ENCODE measurements around the gene KIF3C.

DNA sequence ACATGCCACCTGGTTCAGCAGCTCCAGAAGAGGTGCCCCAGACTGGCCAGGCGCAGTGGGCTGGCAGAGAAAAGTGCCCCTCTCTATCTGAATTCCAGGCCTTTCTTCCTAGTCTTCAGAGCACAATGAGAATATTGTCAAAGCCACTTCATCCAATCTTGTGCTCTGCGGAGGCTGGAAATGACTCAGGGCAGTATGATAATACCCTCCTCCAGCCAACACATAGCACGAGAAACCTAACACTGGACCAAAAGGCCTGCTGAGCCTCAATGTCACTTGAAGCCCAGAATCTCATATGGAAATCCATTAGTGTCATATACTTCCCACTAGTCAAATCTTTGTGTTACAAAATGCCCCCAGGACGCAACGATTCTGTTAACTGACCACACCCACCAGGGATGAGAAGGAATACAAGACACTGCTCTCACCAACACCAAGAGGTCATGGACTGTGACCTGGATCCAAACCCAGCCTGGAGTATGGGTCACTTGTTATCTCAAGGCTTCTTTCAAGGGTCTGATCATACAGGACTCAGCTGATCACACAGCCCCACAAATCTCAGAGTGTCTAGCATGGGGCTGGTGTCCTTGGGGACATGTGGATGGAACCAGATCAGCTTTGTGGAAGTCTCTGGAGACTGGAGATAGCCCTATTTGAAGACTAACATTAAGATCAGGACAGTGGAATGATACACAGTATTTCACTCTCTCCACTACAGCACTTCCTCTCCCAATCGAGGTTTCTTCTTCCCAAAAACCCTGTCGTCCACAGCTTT, 10.1 kb downstream of the KIF3C start:
- TF ChIP-seq ZNF121 (tag by site-specific recombination; IDR thresholded peaks at IDR 0.05), result no peak
- TF ChIP-seq ZNF366 (tag by site-specific recombination; conservative IDR thresholded peaks at IDR 0.05), result no peak
- TF ChIP-seq YY1 (tag by site-specific recombination; IDR thresholded peaks at IDR 0.05), result no peak
- TF ChIP-seq, protein P1, sequence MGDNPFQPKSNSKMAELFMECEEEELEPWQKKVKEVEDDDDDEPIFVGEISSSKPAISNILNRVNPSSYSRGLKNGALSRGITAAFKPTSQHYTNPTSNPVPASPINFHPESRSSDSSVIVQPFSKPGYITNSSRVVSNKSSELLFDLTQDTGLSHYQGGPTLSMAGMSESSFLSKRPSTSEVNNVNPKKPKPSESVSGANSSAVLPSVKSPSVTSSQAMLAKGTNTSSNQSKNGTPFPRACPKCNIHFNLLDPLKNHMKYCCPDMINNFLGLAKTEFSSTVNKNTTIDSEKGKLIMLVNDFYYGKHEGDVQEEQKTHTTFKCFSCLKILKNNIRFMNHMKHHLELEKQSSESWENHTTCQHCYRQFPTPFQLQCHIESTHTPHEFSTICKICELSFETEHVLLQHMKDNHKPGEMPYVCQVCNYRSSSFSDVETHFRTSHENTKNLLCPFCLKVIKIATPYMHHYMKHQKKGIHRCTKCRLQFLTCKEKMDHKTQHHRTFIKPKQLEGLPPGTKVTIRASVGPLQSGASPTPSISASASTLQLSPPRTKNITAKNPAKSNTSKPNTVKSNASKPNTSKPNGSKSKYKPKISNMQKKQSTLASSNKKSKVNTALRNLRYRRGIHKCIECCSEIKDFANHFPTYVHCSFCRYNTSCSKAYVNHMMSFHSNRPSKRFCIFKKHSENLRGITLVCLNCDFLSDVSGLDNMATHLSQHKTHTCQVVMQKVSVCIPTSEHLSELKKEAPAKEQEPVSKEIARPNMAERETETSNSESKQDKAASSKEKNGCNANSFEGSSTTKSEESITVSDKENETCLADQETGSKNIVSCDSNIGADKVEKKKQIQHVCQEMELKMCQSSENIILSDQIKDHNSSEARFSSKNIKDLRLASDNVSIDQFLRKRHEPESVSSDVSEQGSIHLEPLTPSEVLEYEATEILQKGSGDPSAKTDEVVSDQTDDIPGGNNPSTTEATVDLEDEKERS (tag by site-specific recombination; IDR thresholded peaks at IDR 0.05), result no peak
- TF ChIP-seq, protein P2, sequence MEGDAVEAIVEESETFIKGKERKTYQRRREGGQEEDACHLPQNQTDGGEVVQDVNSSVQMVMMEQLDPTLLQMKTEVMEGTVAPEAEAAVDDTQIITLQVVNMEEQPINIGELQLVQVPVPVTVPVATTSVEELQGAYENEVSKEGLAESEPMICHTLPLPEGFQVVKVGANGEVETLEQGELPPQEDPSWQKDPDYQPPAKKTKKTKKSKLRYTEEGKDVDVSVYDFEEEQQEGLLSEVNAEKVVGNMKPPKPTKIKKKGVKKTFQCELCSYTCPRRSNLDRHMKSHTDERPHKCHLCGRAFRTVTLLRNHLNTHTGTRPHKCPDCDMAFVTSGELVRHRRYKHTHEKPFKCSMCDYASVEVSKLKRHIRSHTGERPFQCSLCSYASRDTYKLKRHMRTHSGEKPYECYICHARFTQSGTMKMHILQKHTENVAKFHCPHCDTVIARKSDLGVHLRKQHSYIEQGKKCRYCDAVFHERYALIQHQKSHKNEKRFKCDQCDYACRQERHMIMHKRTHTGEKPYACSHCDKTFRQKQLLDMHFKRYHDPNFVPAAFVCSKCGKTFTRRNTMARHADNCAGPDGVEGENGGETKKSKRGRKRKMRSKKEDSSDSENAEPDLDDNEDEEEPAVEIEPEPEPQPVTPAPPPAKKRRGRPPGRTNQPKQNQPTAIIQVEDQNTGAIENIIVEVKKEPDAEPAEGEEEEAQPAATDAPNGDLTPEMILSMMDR (tag by site-specific recombination; IDR thresholded peaks at IDR 0.05), result no peak
- TF ChIP-seq, protein P3, sequence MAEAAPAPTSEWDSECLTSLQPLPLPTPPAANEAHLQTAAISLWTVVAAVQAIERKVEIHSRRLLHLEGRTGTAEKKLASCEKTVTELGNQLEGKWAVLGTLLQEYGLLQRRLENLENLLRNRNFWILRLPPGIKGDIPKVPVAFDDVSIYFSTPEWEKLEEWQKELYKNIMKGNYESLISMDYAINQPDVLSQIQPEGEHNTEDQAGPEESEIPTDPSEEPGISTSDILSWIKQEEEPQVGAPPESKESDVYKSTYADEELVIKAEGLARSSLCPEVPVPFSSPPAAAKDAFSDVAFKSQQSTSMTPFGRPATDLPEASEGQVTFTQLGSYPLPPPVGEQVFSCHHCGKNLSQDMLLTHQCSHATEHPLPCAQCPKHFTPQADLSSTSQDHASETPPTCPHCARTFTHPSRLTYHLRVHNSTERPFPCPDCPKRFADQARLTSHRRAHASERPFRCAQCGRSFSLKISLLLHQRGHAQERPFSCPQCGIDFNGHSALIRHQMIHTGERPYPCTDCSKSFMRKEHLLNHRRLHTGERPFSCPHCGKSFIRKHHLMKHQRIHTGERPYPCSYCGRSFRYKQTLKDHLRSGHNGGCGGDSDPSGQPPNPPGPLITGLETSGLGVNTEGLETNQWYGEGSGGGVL (tag by site-specific recombination; IDR thresholded peaks at IDR 0.05), result no peak
- TF ChIP-seq, protein P4, sequence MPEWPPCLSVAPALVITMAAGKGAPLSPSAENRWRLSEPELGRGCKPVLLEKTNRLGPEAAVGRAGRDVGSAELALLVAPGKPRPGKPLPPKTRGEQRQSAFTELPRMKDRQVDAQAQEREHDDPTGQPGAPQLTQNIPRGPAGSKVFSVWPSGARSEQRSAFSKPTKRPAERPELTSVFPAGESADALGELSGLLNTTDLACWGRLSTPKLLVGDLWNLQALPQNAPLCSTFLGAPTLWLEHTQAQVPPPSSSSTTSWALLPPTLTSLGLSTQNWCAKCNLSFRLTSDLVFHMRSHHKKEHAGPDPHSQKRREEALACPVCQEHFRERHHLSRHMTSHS (tag by site-specific recombination; IDR thresholded peaks at IDR 0.05), result no peak
- TF ChIP-seq ZNF155 (tag by site-specific recombination; IDR thresholded peaks at IDR 0.05), result no peak
- TF ChIP-seq, protein P5, sequence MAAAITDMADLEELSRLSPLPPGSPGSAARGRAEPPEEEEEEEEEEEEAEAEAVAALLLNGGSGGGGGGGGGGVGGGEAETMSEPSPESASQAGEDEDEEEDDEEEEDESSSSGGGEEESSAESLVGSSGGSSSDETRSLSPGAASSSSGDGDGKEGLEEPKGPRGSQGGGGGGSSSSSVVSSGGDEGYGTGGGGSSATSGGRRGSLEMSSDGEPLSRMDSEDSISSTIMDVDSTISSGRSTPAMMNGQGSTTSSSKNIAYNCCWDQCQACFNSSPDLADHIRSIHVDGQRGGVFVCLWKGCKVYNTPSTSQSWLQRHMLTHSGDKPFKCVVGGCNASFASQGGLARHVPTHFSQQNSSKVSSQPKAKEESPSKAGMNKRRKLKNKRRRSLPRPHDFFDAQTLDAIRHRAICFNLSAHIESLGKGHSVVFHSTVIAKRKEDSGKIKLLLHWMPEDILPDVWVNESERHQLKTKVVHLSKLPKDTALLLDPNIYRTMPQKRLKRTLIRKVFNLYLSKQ (tag by site-specific recombination; IDR thresholded peaks at IDR 0.05; ENCODE audit: borderline replicate concordance), result no peak
- TF ChIP-seq ZNF600 (tag by site-specific recombination; IDR thresholded peaks at IDR 0.05), result no peak
- TF ChIP-seq, protein P6, sequence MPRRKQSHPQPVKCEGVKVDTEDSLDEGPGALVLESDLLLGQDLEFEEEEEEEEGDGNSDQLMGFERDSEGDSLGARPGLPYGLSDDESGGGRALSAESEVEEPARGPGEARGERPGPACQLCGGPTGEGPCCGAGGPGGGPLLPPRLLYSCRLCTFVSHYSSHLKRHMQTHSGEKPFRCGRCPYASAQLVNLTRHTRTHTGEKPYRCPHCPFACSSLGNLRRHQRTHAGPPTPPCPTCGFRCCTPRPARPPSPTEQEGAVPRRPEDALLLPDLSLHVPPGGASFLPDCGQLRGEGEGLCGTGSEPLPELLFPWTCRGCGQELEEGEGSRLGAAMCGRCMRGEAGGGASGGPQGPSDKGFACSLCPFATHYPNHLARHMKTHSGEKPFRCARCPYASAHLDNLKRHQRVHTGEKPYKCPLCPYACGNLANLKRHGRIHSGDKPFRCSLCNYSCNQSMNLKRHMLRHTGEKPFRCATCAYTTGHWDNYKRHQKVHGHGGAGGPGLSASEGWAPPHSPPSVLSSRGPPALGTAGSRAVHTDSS (tag by site-specific recombination; IDR thresholded peaks at IDR 0.05), result no peak

Data from HEK293 (cell line).